SH-SY5Y (cell line): Measurements from ENCODE around the gene MIB2.

ENCODE experiments used
- GATA2 ChIP-seq: IDR thresholded peaks from 2 replicates; pipeline ENCODE4 v1.6.1; 2011; ENCODE audit warnings: mild to moderate bottlenecking, low read depth, low read length
- GATA3 ChIP-seq: IDR thresholded peaks from 2 replicates; pipeline ENCODE4 v1.6.1; 2011; ENCODE audit warnings: low read depth, mild to moderate bottlenecking, low read length, moderate library complexity

Gene MIB2

DNA sequence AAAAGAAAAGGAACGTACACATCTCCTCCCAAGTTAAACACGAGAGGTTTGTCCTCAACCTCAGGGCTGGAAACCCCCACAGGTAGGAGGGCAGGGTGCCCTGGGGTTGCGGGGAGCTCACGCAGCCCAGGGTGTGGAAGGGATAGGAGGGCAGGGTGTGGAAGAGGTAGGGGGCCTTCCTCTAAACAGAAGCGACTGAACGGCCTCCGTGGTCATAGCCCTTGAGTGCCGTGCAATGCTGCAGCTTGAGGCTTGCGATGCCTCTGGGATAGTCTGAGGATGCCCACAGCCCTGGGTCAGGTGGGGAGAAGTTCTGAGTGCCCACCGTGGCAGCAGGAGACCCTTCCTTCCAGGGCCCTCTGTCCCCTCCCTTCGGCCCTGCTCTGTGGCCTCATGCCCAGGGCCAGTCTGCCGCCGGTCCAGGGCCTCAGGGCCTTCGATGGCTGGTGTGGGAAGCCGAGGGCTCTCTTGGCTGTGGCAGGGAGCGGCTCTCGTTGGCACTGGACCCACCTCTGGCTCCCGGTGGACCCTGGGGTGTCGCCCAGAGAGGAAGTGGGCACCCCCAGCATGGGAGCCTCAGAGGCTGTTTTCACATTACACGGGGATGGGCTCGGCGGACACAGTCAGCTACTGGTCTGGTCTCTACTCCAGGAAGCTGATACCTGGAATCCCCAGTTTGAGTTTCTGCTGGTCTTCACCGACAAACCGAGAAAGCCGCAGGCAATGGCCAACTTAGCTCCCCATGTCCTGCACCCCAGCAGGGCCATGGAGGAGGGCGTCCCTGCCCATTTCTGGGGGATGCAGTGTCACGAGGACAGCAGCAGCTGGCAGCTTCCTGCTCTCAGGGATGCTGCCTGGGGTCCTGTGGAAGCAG is 49.9 kb downstream of the MIB2 start:
- TF ChIP-seq GATA3 (no peak), GATA2 (no peak)

DNA sequence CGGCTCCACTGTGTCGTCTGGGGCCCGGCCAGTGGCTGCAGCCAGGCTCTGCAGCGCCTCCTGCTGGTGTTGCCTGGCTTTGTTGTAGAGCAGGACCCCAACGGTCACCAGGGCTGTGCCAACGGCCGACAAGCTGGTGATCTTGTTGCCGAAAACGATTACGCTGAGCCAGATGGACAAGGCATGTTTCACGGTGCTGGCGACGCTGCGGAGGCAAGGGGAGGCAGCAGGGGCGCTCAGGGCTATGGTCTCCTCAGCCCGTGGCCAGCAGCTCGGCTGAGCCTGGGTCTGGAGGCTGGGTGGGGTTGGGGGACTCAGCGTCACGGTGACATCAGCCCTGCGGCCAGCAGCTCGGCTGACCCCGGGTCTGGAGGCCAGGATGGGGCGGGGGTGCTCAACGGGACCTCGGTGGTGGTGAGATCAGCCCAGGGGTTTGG is 50.5 kb downstream of the MIB2 start:
- TF ChIP-seq GATA3 = no peak
- no peak for TF ChIP-seq GATA2

DNA sequence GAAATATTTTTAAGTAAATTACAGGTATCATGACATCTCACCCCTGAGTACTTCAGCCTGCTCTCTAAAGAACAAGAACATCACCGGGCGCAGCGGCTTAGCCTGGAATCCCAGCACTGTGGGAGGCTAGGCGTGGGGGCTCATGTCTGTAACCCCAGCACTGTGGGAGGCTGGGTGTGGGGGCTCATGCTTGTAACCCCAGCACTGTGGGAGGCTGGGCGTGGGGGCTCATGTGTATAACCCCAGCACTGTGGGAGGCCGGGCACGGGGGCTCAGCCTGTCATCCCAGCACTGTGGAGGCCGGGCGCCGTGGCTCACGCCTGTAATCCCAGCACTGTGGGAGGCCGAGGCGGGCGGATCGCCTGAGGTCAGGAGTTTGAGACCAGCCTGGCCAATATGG is 51.2 kb downstream of the MIB2 start:
- TF ChIP-seq GATA3 (no peak), GATA2 (no peak)

DNA sequence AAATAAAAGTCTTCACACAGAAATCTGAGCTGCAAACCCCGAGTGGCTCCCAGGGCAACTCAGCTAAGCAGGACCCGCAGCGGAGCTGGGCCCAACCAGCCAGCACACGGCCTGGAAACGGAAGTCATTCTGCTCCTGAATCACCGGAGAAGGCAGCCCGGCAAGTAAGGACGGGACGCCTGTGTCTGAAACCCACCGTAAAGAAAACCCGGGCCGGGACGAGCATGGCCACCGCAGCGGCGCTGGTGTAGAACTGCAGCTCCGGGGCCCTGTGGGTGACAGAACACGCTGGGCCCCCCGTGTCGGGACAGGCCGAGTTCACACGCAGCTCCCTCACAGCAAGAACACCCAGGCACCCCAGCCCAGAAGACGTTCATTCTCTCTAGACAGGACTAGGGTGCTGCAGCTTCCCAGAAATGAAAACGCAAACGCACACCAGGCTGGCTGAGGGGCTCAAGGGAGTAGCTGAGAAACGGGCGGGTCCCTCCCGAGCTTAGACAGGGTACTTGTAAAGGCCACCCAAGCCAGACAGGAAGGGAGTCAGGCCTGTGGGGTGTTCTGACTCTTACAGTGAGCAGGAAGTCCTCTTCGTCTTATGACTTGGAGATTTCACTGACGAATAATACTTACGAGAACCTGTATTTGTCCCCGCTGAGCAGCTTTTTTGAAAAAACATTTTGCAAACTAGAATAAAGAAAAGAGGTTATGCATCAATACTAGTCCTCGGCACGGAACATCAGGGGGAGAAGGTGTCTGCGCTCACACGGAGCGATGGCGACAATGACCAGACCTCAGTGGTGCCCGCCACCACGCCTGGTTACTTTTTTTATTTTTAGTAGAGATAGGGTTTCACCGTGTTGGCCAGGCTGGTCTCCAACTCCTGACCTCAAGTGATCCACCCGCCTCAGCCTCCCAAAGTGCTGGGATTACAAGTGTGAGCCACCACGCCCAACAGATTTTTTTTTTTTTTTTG is 54.5 kb downstream of the MIB2 start:
- TF ChIP-seq GATA2 (no peak), GATA3 (no peak)

DNA sequence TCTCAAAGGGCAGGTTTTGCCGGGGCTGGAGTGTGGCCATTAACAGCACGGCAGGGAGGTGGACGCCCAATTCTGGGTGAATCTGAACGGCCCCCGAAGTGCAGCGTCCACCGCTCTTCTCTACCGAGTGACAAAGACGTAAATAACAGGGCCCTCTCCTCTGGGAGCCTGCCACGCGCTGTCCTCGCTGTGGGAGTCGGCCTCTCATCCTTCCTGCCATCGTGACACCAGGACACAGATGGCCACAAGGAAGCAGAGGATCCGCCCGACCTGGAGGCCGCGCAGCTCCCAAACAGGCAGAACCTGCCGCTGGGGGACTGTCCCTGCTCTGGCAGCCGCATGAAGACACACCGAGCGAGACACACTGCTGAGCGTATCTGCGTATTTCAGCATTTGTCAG is 55.6 kb downstream of the MIB2 start:
- TF ChIP-seq GATA2 (no peak), GATA3 (no peak)

DNA sequence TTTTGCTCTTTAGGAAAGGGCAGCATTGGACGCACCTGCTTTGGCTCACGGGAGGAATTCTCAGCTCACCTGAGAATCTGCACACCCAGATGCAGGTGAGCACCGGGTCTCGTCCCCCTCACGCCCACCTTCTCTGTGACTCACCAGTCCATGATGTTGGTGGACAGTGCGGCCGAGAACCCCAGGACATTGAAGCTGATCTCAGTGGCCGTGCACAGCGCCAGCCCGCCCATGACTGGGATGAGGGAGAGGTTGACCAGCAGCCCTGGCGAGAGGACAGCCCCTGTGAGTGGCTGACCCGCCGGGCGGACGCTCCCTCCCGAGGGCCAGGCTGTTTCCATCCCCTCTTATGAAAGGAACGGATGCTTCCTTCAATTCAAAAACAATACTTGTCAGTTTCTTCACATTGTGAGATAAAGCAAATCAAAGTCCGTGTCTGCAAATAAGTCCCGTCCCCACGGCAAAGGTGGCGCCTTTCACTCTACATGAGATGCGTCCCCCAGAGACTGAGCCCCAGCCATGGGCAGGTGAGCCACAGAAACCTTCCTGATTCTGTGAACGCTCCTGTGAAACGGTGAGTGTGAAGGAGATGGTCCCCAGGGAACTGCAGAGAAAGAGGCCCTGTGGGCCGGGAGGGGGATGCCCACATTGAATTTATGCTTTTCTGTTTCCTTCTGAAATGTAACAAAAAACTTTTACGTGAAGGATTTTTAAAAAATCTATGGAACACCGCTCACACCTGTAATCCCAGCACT is 56.2 kb downstream of the MIB2 start:
- TF ChIP-seq GATA2 (no peak), GATA3 (no peak)

DNA sequence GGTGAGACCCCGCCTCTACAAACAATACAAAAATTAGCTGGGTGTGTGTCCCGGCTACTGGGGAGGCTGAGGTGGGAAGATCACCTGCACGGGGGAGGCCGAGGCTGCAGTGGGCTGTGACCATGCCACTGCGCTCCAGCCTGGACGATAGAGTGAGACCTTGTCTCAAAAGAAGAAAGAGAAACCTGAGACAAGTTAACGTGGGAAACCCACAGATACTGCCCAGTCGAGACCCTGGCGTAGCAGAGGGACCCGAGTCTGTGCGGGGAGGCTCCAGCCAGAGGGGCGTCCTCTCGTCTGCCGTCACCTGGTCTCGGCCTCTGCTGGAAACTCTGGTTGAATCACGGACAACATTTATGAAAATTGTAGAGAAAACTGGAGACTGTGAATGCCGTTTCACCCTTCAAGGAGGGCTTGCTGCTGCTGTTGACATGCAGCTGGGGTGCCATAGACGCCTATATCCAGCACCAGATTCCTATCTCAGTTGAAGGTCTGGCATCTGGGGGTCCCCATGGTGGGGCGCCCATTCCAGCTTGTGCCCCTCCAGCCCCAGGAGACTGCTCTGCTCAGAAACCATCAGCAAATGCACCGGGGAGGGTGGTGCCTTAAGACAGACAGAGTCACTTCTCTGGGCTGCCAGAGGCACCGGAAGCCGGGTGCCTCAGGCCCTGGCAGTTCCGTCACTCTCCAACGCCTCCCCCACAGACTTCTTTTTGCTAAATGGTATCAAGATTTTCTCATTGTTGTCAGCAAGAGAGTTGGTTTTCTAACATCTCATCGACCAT is 57.1 kb downstream of the MIB2 start:
- TF ChIP-seq GATA2 (no peak), GATA3 (no peak)

DNA sequence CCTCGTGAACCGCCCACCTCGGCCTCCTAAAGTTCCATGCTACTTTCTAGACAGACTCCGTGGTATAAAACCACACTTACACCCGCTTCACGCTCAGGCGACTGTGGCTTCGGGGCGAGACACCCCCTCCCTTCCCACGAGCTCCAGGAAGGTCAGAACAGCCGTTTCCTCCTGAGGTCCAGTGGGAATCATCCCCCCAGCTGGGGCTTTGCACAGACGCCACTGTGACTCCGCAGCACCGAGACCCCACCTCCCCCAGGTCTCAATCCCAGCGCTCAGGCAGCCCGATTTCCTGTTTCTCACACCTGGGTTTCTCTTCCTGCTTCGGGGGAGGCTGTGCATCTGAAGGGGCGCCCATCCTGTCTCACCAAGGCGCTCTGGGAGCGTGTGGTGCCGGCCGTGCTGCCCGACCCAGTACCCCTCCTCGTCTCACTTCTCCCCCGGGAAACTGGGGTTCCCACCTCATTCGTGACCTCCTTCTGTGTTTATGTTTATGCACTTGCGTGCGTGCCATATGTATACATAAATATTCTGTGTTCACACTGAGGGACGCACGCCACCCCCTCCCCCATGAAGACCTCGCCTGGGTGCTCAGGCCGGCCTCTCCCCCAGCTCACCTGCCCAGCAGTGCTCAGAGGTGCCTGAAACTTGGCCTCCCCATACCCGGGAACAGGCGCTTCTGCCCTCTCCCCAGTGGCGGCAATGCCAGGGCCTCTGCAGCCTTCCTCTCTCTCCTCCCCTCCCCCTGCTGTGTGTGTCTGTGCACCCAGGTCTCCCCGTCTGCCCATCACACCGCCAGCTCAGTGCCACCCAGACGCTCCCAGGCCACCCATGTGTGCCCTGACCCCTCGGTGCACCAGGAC is 62.6 kb downstream of the MIB2 start:
- TF ChIP-seq GATA2 (no peak), GATA3 (no peak)

DNA sequence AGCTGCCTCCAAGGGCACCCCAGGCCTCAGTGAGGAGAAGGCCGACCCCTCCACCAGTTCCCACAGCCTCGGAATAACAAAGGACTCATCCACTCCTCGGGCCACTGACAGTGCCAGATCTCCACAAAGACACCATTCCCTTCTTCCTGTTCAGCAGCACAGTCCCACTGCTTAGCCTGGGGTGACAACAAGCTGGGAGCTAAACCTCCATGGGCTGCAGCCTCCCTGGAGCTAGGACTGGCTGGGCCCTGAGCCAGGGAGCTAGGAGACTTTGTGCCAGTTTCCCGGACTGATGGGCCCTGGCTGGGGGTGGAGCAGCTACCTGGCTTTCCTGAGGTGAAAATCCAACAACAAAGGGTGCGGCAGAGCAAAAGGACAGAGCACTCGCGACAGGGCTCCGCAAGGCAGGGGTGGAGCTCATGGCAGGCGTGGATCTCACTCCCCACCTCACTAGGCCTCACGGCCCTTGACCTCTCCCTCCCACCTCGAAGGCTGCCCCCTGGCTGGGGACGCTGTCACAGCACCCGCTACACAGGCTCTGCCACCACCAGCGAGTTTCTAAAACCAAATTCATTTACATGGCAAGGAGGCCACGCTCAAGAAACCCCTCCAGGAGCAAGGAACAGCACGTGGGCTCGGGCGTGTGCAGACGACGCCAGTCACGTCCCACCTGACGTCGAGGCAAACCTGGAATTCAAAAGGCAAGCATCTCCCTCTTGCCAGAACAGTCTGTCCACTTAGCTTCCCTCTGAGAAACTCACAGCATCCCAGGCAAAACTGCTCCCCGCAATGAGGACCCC is 63.5 kb downstream of the MIB2 start:
- TF ChIP-seq GATA2 = no peak
- no peak for TF ChIP-seq GATA3
